Natural killer cell (primary cell): ENCODE data around the gene TMEM217. TPM values are rescaled to one million over a fixed set of nuclear protein-coding genes. Genes with fewer than 3 reads are reported as not detected.
"Not testable (repeated sequence)": the region's sequence is repeated elsewhere in the genome, so short reads cannot be mapped to it uniquely, and the experiment has no call there.

ENCODE experiments used
- ATAC-seq, 3 donors: fragments of 150-1000 bp in 2 of 3; fragments of 200-7000 bp in 1 of 3; cut with Tn5 transposase; 1 replicate in 1 of 3; 2 replicates in 2 of 3; pipeline ENCODE4 v1.10.0; 2021; ENCODE audit warnings: mild to moderate bottlenecking in 2 of 3, moderate library complexity in 2 of 3
- DNase-seq, 2 donors: peaks; one replicate each; pipeline versions ENCODE4 v3.0.0 to v3.0.0-alpha.2; 2013 to 2021; ENCODE audit warnings: mixed read lengths in 1 of 2
- H3K27ac ChIP-seq: one replicate; pipeline ENCODE4 v1.5.1; 2013; ENCODE audit warnings: mild to moderate bottlenecking, low read length
- H3K27me3 ChIP-seq: one replicate; pipeline ENCODE4 v1.6.1; 2013; ENCODE audit warnings: low read length; ENCODE audit not compliant: control insufficient read depth, insufficient read depth
- H3K36me3 ChIP-seq: one replicate; pipeline ENCODE4 v1.6.1; 2013; ENCODE audit warnings: low read length; ENCODE audit not compliant: control insufficient read depth, insufficient read depth
- H3K4me1 ChIP-seq: one replicate; pipeline ENCODE4 v1.6.1; 2013; ENCODE audit warnings: low read length; ENCODE audit not compliant: control insufficient read depth, insufficient read depth
- H3K4me3 ChIP-seq: one replicate; pipeline ENCODE4 v1.5.1; 2013; ENCODE audit warnings: low read length
- H3K9me3 ChIP-seq: one replicate; pipeline ENCODE4 v1.6.1; 2013; ENCODE audit warnings: low read length; ENCODE audit not compliant: control insufficient read depth, insufficient read depth
- H3K27ac Mint-ChIP-seq, 2 donors: one replicate each; pipeline ENCODE4 v1.8.0; 2022; ENCODE audit warnings: mild to moderate bottlenecking in 2 of 2, mixed read lengths in 2 of 2, moderate library complexity in 1 of 2
- H3K27me3 Mint-ChIP-seq, 2 donors: one replicate each; pipeline ENCODE4 v1.8.0; 2022; ENCODE audit warnings: low read depth in 2 of 2, mixed read lengths in 2 of 2
- H3K36me3 Mint-ChIP-seq: one replicate; pipeline ENCODE4 v1.8.0; 2022; ENCODE audit warnings: mixed read lengths
- H3K4me1 Mint-ChIP-seq, 2 donors: one replicate each; pipeline ENCODE4 v1.8.0; 2022; ENCODE audit warnings: mixed read lengths in 2 of 2
- H3K4me3 Mint-ChIP-seq: one replicate; pipeline ENCODE4 v1.8.0; 2022; ENCODE audit warnings: mild to moderate bottlenecking, moderate library complexity, mixed read lengths
- H3K9me3 Mint-ChIP-seq, 2 donors: one replicate each; pipeline ENCODE4 v1.8.0; 2022; ENCODE audit warnings: mixed read lengths in 2 of 2
- CTCF ChIP-seq: fragments of 200-600 bp; IDR thresholded peaks from one replicate; pipeline ENCODE4 v1.8.0; 2022; ENCODE audit warnings: antibody characterized with exemption
- WGBS: methylation state at CpG from one replicate; pipeline ENCODE4 v1.1.7; 2013; ENCODE audit warnings: missing lambda C conversion rate; ENCODE audit not compliant: insufficient coverage; 5-methylcytosine and 5-hydroxymethylcytosine counted together
- intact Hi-C: fragments of 100-400 bp; cut with micrococcal nuclease; formaldehyde crosslinking; loops from one replicate; pipeline ENCODE4 v1.14.2; 2022
- total RNA-seq, 4 donors: library from RNA; stranded (reverse); fragments of 120-200 nt in 1 of 4; gene quantifications; one replicate each; pipeline versions ENCODE4 v1.2.3 to v1.2.4, GENCODE V29; 2013 to 2022

TMEM217 gene
- total RNA-seq, 3 donors from 2014 or later (not counting 1 experiment from before 2014, with no cell fraction given) = 0.75 to 2.1 (median 0.75) TPM

DNA sequence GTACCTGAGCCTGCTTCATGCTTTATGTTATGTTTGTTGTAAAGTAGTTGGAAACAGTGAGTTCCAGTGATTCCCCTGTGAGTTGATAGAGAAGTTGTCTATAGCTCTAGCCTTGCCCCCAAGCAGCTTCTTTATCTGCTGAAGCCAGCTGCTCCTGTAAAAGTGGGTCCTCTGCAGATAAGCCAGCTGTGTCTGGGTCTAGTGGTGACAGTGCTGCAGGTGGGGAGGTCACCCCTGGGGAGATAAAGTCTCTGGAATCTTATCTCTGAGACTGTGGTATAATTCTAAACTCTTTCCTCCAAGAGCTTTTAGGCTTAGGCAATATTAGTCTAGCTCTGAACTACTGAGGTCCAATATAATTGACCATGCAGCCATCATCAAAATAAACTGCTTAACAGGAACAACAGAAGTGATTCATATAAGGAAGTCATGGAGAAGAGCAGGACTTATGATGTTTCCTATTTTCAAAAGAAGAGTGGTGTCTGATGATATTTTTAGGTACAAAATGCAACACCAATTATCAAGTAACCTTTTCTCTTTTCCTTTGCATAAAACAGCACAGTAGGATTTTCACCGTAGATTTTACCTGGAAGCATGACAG is 44.2 kb upstream of the TMEM217 start:
- no peaks in the 10 kb centered on the region for H3K9me3 Mint-ChIP-seq
- DNase-seq (no peak), ATAC-seq (no peak)
- H3K36me3 Mint-ChIP-seq = peaks cover 16% of the 10 kb centered on the region
- H3K4me3 ChIP-seq = no peak overlapping the region
- H3K4me3 Mint-ChIP-seq = no peak overlapping the region
- H3K4me1 ChIP-seq = no peaks in the 10 kb centered on the region
- peaks cover 39% of the 10 kb centered on the region for H3K36me3 ChIP-seq
- H3K4me1 Mint-ChIP-seq = no peaks in the 10 kb centered on the region
- H3K9me3 ChIP-seq = no peaks in the 10 kb centered on the region
- 96% methylated on average over 1 of the region's 1 CpG for WGBS
- intact Hi-C loops = no loop called here
- no peaks in the 10 kb centered on the region for H3K27me3 Mint-ChIP-seq
- TF ChIP-seq CTCF = no peak
- H3K27ac ChIP-seq = no peak overlapping the region
- no peaks in the 10 kb centered on the region for H3K27me3 ChIP-seq
- no peak overlapping the region for H3K27ac Mint-ChIP-seq

GRCh38 chr6:37299990-37300389 is 42.0 kb upstream of the TMEM217 start:
- DNase-seq (no peak), ATAC-seq (no peak)
- Histone ChIP-seq H3K36me3 (peaks cover 33% of the 10 kb centered on the region), H3K4me1 (no peaks in the 10 kb centered on the region), H3K4me3 (no peak overlapping the region), H3K27ac (no peak overlapping the region), H3K27me3 (no peaks in the 10 kb centered on the region), H3K9me3 (no peaks in the 10 kb centered on the region)
- Mint-ChIP-seq H3K27ac (no peak overlapping the region), H3K4me1 (no peaks in the 10 kb centered on the region), H3K27me3 (no peaks in the 10 kb centered on the region), H3K4me3 (no peak overlapping the region), H3K36me3 (peaks cover 16% of the 10 kb centered on the region), H3K9me3 (no peaks in the 10 kb centered on the region)
- TF ChIP-seq CTCF = no peak
- no CpG with 5 or more reads among the region's 4 CpGs for WGBS
- intact Hi-C loops = no loop called here

DNA sequence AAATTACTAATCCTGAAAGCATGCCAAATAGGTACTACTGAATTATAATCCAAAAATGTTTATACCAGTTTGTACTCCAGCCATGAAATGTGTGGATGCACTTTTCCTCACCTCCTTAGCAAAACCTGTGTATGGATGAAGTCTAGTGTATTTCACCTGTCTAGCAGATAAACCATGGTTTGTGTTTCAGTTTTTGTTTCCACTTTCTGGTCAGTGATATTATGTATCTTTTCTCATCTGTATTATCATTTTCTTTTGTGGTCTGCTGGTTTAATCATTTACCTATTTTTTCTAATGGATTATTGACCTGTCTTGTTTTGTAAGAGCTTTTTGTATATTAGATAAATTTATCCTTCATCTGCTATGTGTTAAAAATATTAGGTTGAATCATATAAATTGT is 41.0 kb upstream of the TMEM217 start:
- peaks cover 14% of the 10 kb centered on the region for H3K36me3 Mint-ChIP-seq

DNA sequence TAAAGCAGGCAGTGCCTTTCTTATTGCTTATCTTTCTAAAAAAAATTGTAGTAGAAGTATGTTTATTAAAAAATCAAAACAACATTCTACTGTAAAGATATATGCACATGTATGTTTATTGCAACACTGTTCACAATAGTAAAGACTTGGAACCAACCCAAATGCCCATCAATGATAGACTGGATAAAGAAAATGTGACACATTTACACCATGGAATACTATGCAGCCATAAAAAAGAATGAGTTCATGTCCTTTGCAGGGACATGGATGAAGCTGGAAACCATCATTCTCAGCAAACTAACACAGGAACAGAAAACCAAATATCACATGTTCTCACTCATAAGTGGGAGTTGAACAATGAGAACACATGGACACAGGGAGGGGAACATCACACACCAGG is 39.7 kb upstream of the TMEM217 start:
- H3K27ac Mint-ChIP-seq, H3K27me3 ChIP-seq, H3K9me3 Mint-ChIP-seq, ATAC-seq, H3K27me3 Mint-ChIP-seq, H3K4me3 ChIP-seq, H3K9me3 ChIP-seq, H3K4me1 Mint-ChIP-seq, intact Hi-C loops, H3K4me1 ChIP-seq, DNase-seq, H3K36me3 Mint-ChIP-seq, H3K27ac ChIP-seq, H3K4me3 Mint-ChIP-seq: not testable (repeated sequence)
- peaks cover 28% of the 10 kb centered on the region for H3K36me3 ChIP-seq

More for the DNA sequence above, 41.0 kb upstream of the TMEM217 start:
- Mint-ChIP-seq H3K4me1 (no peaks in the 10 kb centered on the region), H3K9me3 (no peaks in the 10 kb centered on the region), H3K27ac (no peak overlapping the region), H3K27me3 (no peaks in the 10 kb centered on the region), H3K4me3 (no peak overlapping the region)
- no peak for TF ChIP-seq CTCF
- H3K9me3 ChIP-seq = no peaks in the 10 kb centered on the region
- DNase-seq = no peak
- intact Hi-C loops = no loop called here
- no peaks in the 10 kb centered on the region for H3K4me1 ChIP-seq
- peaks cover 36% of the 10 kb centered on the region for H3K36me3 ChIP-seq
- H3K4me3 ChIP-seq = no peak overlapping the region
- no peaks in the 10 kb centered on the region for H3K27me3 ChIP-seq
- no peak overlapping the region for H3K27ac ChIP-seq
- ATAC-seq = no peak
